K562 (cell line): ENCODE measurements around the gene IFT81. TPM values are rescaled to one million over a fixed set of nuclear protein-coding genes. Genes with fewer than 3 reads are reported as not detected.

ENCODE experiments used
- ATAC-seq: fragments of 200-7000 bp; cut with Tn5 transposase; 3 replicates; pipeline ENCODE4 v1.9.1; 2020; ENCODE audit warnings: moderate library complexity
- BruUV-seq: library from RNA; stranded (reverse); fragments of 400-500 nt; replicated peaks from 2 replicates; lab custom pipeline; 2021; lab: Mats Ljungman, UMichigan
- CTCF ChIA-PET: fragments of 300-600 bp; formaldehyde crosslinking; extraction: SDS; loops from one replicate; lab custom pipeline; 2021; ENCODE audit warnings: low intra/inter-chr PET ratio; lab: Yijun Ruan, JAX
- POLR2A ChIA-PET: fragments of 300-600, 350-650 bp; sonication (Branson Sonifier 250); formaldehyde crosslinking; extraction: SDS; loops from one replicate; lab custom pipeline; 2021; ENCODE audit warnings: antibody characterized with exemption, inconsistent platforms; lab: Yijun Ruan, JAX
- DNase-seq, 4 experiments: peaks; one replicate each; pipeline versions ENCODE4 v3.0.0 to v3.0.0-alpha.2; 2011 to 2018; ENCODE audit warnings: low spot score in 3 of 4, mixed read lengths in 3 of 4; ENCODE audit errors: extremely low read depth in 1 of 4
- FAIRE-seq: peaks from 2 replicates; lab custom pipeline; 2011; peaks lifted over from hg19 to GRCh38; lab: Jason Lieb, UNC
- H2AFZ ChIP-seq: 2 replicates; pipeline ENCODE4 v1.6.0; 2011; ENCODE audit warnings: low read depth, low read length, control low read depth, inconsistent platforms
- H3K27ac ChIP-seq: fragments of 200-600 bp; 3 replicates; pipeline ENCODE4 v1.8.0; 2011; ENCODE audit warnings: low read depth, mild to moderate bottlenecking, control low read depth, inconsistent platforms, low read length, moderate library complexity, mixed read lengths; ENCODE audit errors: extremely low read depth
- H3K27me3 ChIP-seq, 2 experiments: fragments of 300-600 bp in 1 of 2; 2 replicates in 1 of 2; 3 replicates in 1 of 2; pipeline versions ENCODE4 v1.6.0 to v1.8.0; 2011; ENCODE audit warnings: inconsistent platforms in 2 of 2, low read length in 2 of 2, mild to moderate bottlenecking in 1 of 2, mixed read lengths in 1 of 2, moderate library complexity in 1 of 2; ENCODE audit not compliant: control insufficient read depth in 2 of 2, insufficient read depth in 2 of 2
- H3K36me3 ChIP-seq: fragments of 300-600 bp; 3 replicates; pipeline ENCODE4 v1.8.0; 2011; ENCODE audit warnings: mild to moderate bottlenecking, low read length, inconsistent platforms; ENCODE audit not compliant: control insufficient read depth, insufficient read depth
- H3K4me1 ChIP-seq, 2 experiments: fragments of 200-600 bp in 1 of 2; replicated peaks in 1 of 2; 2 replicates in 1 of 2; 3 replicates in 1 of 2; pipeline versions ENCODE4 v1.5.1 to v1.8.0; 2011; ENCODE audit warnings: inconsistent platforms in 2 of 2, low read length in 2 of 2, mild to moderate bottlenecking in 1 of 2, mixed read lengths in 1 of 2, moderate library complexity in 1 of 2; ENCODE audit not compliant: control insufficient read depth in 2 of 2, insufficient read depth in 2 of 2
- H3K4me2 ChIP-seq: 2 replicates; pipeline ENCODE4 v1.6.1; 2011; ENCODE audit warnings: low read length, control low read depth, inconsistent platforms, mixed read lengths; ENCODE audit not compliant: insufficient read depth
- H3K4me3 ChIP-seq: fragments of 200-600 bp; sonication (generic), shearing (Covaris generic); 2 replicates; pipeline ENCODE4 v1.5.1; 2016; ENCODE audit warnings: control low read depth, inconsistent platforms
- H3K79me2 ChIP-seq: fragments of 200-600 bp; 3 replicates; pipeline ENCODE4 v1.8.0; 2011; ENCODE audit warnings: low read length, inconsistent platforms; ENCODE audit not compliant: control insufficient read depth, insufficient read depth
- H3K9ac ChIP-seq, 2 experiments: 2 replicates each; pipeline versions ENCODE4 v1.6.0 to v1.6.1; 2011; ENCODE audit warnings: low read depth in 2 of 2, low read length in 2 of 2, control low read depth in 1 of 2, inconsistent platforms in 1 of 2, mild to moderate bottlenecking in 1 of 2, mixed read lengths in 1 of 2; ENCODE audit not compliant: insufficient read depth in 1 of 2
- H3K9me1 ChIP-seq: one replicate; pipeline ENCODE4 v1.6.0; 2011; ENCODE audit warnings: inconsistent platforms, mild to moderate bottlenecking, low read length, moderate library complexity; ENCODE audit not compliant: control insufficient read depth, insufficient read depth
- H3K9me3 ChIP-seq: replicated peaks from 2 replicates; pipeline ENCODE4 v1.5.1; 2011; ENCODE audit warnings: low read depth, low read length, inconsistent platforms; ENCODE audit not compliant: control insufficient read depth, insufficient read depth
- H4K20me1 ChIP-seq: replicated peaks from 2 replicates; pipeline ENCODE4 v1.6.1; 2011; ENCODE audit warnings: low read length, inconsistent platforms, mixed read lengths; ENCODE audit not compliant: control insufficient read depth, insufficient read depth
- SPI1 ChIP-seq: IDR thresholded peaks from 2 replicates; pipeline ENCODE4 v1.6.1; 2011; ENCODE audit warnings: low read depth, low read length, control low read depth, borderline replicate concordance
- WGBS: fragments of 100-300 bp; shearing (Covaris generic); methylation state at CpG from one replicate; pipeline ENCODE4 v1.1.6; 2016; ENCODE audit warnings: low coverage, mixed read lengths; ENCODE audit not compliant: insufficient coverage; ENCODE audit errors: missing lambda C conversion rate; 5-methylcytosine and 5-hydroxymethylcytosine counted together
- in situ Hi-C: fragments of 300-500 bp; cut with MboI; formaldehyde crosslinking; loops from 4 replicates; pipeline ENCODE4 v1.15.0; 2018; ENCODE audit warnings: inconsistent platforms, mixed read lengths
- intact Hi-C: fragments of 100-400 bp; cut with micrococcal nuclease; formaldehyde crosslinking; loops from 2 replicates; pipeline ENCODE4 v1.14.2; 2022
- polyA plus RNA-seq, 8 experiments: library from polyadenylated mRNA; depleted of rRNA in 4 of 8; stranded (reverse) in 5 of 8; unstranded in 3 of 8; fragments of >200 nt; fragmentation: Nextera tagmentation in 2 of 8; fragmentation: Illumina TruSeq in 1 of 8; extraction: Ambion mirVana in 2 of 8; extraction: Trizol in 1 of 8; gene quantifications; 2 replicates each; pipeline versions ENCODE4 v1.2.1 to v1.2.3, GENCODE V29; 2011 to 2014; ENCODE audit warnings: inconsistent platforms in 1 of 8, missing spikeins in 1 of 8
- total RNA-seq, 7 experiments: library from RNA; depleted of rRNA in 6 of 7; stranded (reverse); fragments of >200 nt in 6 of 7; fragmentation: Illumina TruSeq in 2 of 7; extraction: Trizol in 2 of 7; gene quantifications; 2 replicates each; pipeline versions ENCODE4 v1.2.1 to v1.2.3, GENCODE V29; 2011 to 2021; ENCODE audit warnings: low replicate concordance in 1 of 7
- TF ChIP-seq, protein P1 (sequence below): fragments of 450-650 bp; conservative IDR thresholded peaks from 2 replicates; pipeline ENCODE4 v1.6.1; 2016; ENCODE audit warnings: missing genetic modification characterization, low read depth, mild to moderate bottlenecking, control low read depth, missing compliant biosample characterization

IFT81 gene
- total and polyA plus RNA-seq, 9 of the 15 experiments (the other 6 are each of a cell fraction or from before 2014, with no cell fraction given): 2.8 to 11.9 (median 7.9) TPM

DNA sequence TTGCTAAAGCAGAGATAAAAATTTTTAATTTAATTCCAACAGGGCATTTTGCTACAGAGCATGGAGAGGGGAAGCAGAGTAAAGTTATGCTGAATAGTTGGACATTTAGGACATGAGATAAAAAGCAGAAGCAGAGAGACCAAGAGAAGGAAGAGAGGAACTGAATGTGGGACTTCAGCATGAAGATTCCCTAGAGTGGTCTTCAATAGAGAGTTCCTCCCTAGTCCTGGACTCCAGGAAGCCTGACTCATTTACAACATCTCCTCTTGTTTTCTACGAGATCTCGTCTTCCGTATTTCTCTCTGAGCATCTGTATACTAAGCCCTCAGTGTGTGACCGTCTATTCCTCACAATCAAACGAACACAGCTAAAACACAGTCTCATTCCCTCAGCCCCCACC, 35.2 kb upstream of the IFT81 start:
- Histone ChIP-seq H4K20me1 (no peaks in the 10 kb centered on the region), H3K9me1 (no peaks in the 10 kb centered on the region), H3K9me3 (no peaks in the 10 kb centered on the region; the same call in 1 of the 2 replicates), H3K36me3 (no peaks in the 10 kb centered on the region), H3K4me1 (peaks cover 11 to 33% of the 10 kb centered on the region in 2 experiments), H3K79me2 (no peaks in the 10 kb centered on the region), H3K4me3 (no peak overlapping the region), H3K27me3 (no peaks in the 10 kb centered on the region), H2AFZ (peak overlapping the region; percentile 73), H3K4me2 (peak overlapping the region; percentile 46; the same call in 1 of the 2 replicates), H3K27ac (no peak overlapping the region; the same call in 2 of the 3 replicates), H3K9ac (no peak overlapping the region; a peak in 1 of 4 replicates)
- ChIA-PET CTCF (no interaction called here), POLR2A (interaction anchor here (0.7 to 1.4 kb wide), 4 partner anchors 8 to 168 kb away, joined by 3 to 6 read pairs (median 4); no protein-coding TSS in a partner anchor)
- intact Hi-C loops (no loop called here), in situ Hi-C loops (no loop called here)
- DNase-seq: no peak
- no TSS peak for BruUV-seq
- FAIRE-seq: no peak
- peak; percentile 18; the same call in 1 of the 3 replicates for ATAC-seq
- TF ChIP-seq, protein P1, sequence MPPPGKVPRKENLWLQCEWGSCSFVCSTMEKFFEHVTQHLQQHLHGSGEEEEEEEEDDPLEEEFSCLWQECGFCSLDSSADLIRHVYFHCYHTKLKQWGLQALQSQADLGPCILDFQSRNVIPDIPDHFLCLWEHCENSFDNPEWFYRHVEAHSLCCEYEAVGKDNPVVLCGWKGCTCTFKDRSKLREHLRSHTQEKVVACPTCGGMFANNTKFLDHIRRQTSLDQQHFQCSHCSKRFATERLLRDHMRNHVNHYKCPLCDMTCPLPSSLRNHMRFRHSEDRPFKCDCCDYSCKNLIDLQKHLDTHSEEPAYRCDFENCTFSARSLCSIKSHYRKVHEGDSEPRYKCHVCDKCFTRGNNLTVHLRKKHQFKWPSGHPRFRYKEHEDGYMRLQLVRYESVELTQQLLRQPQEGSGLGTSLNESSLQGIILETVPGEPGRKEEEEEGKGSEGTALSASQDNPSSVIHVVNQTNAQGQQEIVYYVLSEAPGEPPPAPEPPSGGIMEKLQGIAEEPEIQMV: no peak
- peak; percentile 42; the same call in 1 of the 2 replicates for TF ChIP-seq SPI1
- WGBS: 38% methylated on average over 5 of the region's 5 CpGs
